K562 (cell line): ENCODE data around the gene VWA7. TPM values are rescaled to one million over a fixed set of nuclear protein-coding genes. Genes with fewer than 3 reads are reported as not detected.

ENCODE experiments used
- CCAR2 ChIP-seq: fragments of 200-400 bp; formaldehyde crosslinking; IDR thresholded peaks from 2 replicates; pipeline ENCODE4 v1.6.1; 2017; ENCODE audit warnings: mild to moderate bottlenecking, low read depth, low read length
- ERF ChIP-seq: fragments of 450-650 bp; formaldehyde crosslinking; IDR thresholded peaks from 2 replicates; pipeline ENCODE4 v1.4.0; 2020; ENCODE audit warnings: mild to moderate bottlenecking, mixed read lengths
- FOXA3 ChIP-seq, 2 experiments: fragments of 450-650 bp in 1 of 2; sonication (generic) in 1 of 2; formaldehyde crosslinking; IDR thresholded peaks in 1 of 2; conservative IDR thresholded peaks in 1 of 2; 2 replicates each; pipeline versions ENCODE4 v1.4.0 to v1.8.0; 2020 to 2022; ENCODE audit warnings: mild to moderate bottlenecking in 2 of 2, missing genetic modification reagents in 1 of 2
- NFYB ChIP-seq: IDR thresholded peaks from 2 replicates; pipeline ENCODE4 v1.6.1; 2011; ENCODE audit warnings: mild to moderate bottlenecking, moderate library complexity; ENCODE audit not compliant: insufficient read length; ENCODE audit errors: extremely low read depth
- PHF21A ChIP-seq: fragments of 450-650 bp; IDR thresholded peaks from 2 replicates; pipeline ENCODE4 v1.6.1; 2017; ENCODE audit warnings: low read depth, borderline replicate concordance
- POLR2B ChIP-seq: fragments of 450-650 bp; IDR thresholded peaks from 2 replicates; pipeline ENCODE4 v1.6.1; 2018; ENCODE audit warnings: low read depth; ENCODE audit not compliant: partially characterized antibody
- RBM25 ChIP-seq: fragments of 200-400 bp; formaldehyde crosslinking; IDR thresholded peaks from 2 replicates; pipeline ENCODE4 v1.6.1; 2018; ENCODE audit warnings: low read length, low read depth, moderate library complexity; ENCODE audit not compliant: severe bottlenecking
- SRSF1 ChIP-seq: fragments of 200-400 bp; formaldehyde crosslinking; IDR thresholded peaks from 2 replicates; pipeline ENCODE4 v1.6.1; 2017; ENCODE audit warnings: mild to moderate bottlenecking, low read depth, low read length, moderate library complexity
- ZC3H8 ChIP-seq: fragments of 450-650 bp; IDR thresholded peaks from 2 replicates; pipeline ENCODE4 v1.6.1; 2017
- ZEB2 ChIP-seq: fragments of 450-650 bp; IDR thresholded peaks from 2 replicates; pipeline ENCODE4 v1.6.1; 2016
- ZNF133 ChIP-seq: fragments of 250-450 bp; sonication (Bioruptor Pico); IDR thresholded peaks from 2 replicates; pipeline ENCODE4 v1.4.0; 2020; ENCODE audit warnings: mild to moderate bottlenecking
- ZSCAN29 ChIP-seq: fragments of 450-650 bp; IDR thresholded peaks from 2 replicates; pipeline ENCODE4 v1.6.1; 2017
- polyA plus RNA-seq, 8 experiments: library from polyadenylated mRNA; depleted of rRNA in 4 of 8; stranded (reverse) in 5 of 8; unstranded in 3 of 8; fragments of >200 nt; fragmentation: Nextera tagmentation in 2 of 8; fragmentation: Illumina TruSeq in 1 of 8; extraction: Ambion mirVana in 2 of 8; extraction: Trizol in 1 of 8; gene quantifications; 2 replicates each; pipeline versions ENCODE4 v1.2.1 to v1.2.3, GENCODE V29; 2011 to 2014; ENCODE audit warnings: inconsistent platforms in 1 of 8, missing spikeins in 1 of 8
- total RNA-seq, 7 experiments: library from RNA; depleted of rRNA in 6 of 7; stranded (reverse); fragments of >200 nt in 6 of 7; fragmentation: Illumina TruSeq in 2 of 7; extraction: Trizol in 2 of 7; gene quantifications; 2 replicates each; pipeline versions ENCODE4 v1.2.1 to v1.2.3, GENCODE V29; 2011 to 2021; ENCODE audit warnings: low replicate concordance in 1 of 7
- TF ChIP-seq, protein P1 (sequence below), 2 experiments: fragments of 450-650 bp; IDR thresholded peaks; 2 replicates each; pipeline ENCODE4 v1.6.1; 2016
- TF ChIP-seq, protein P2 (sequence below): sonication (generic); formaldehyde crosslinking; IDR thresholded peaks from 2 replicates; pipeline ENCODE4 v1.8.0; 2022; ENCODE audit warnings: missing genetic modification reagents, mild to moderate bottlenecking, borderline replicate concordance
- TF ChIP-seq, protein P3 (sequence below): fragments of 450-650 bp; IDR thresholded peaks from 2 replicates; pipeline ENCODE4 v1.6.1; 2017; ENCODE audit warnings: antibody characterized with exemption, mild to moderate bottlenecking
- TF ChIP-seq, protein P4 (sequence below): fragments of 250-450 bp; sonication (Bioruptor Pico); IDR thresholded peaks from 2 replicates; pipeline ENCODE4 v1.4.0; 2020
- TF ChIP-seq, protein P5 (sequence below): fragments of 250-450 bp; sonication (Bioruptor Pico); IDR thresholded peaks from 2 replicates; pipeline ENCODE4 v1.8.0; 2021; ENCODE audit warnings: moderate library complexity, mild to moderate bottlenecking, inconsistent platforms

The VWA7 gene
- total and polyA plus RNA-seq, 9 of the 15 experiments (the other 6 are each of a cell fraction or from before 2014, with no cell fraction given) = 0.18 to 2.9 (median 0.95) TPM

DNA sequence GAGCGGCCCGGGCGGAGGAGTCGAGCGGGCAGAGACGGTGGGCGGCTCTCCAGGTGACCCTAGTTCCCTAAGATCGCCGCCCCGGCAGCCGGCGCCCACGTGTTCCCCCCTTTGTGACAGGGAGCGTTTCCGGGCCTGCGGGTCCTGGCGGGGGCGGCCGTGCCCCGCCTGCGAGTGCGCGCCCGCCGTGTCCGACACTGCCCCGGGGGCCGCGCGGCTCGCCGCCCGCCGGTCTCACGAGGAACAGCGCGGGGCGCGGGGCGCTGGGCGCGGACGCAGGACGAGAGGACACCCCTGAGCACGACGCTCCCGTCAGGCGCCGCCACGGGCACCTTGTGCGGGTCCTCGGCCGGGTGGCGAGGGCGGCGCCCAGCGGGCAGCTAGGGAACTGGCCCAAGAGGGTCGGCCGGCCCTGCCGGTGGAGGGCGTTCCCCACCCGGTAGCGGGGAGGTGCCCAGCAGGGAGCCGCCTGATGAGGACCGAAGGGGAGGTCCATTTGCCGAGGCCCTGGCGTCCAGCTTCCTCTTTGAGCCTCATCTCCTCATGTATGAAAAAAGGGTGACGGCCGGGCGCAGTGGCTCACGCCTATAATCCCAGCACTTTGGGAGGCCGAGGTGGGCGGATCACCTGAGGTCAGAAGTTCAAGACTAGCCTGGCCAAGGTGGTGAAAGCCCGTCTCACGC lies 18.6 kb upstream of the VWA7 start, which contains the start of gene VARS1 (continued):
- TF ChIP-seq, protein P1, sequence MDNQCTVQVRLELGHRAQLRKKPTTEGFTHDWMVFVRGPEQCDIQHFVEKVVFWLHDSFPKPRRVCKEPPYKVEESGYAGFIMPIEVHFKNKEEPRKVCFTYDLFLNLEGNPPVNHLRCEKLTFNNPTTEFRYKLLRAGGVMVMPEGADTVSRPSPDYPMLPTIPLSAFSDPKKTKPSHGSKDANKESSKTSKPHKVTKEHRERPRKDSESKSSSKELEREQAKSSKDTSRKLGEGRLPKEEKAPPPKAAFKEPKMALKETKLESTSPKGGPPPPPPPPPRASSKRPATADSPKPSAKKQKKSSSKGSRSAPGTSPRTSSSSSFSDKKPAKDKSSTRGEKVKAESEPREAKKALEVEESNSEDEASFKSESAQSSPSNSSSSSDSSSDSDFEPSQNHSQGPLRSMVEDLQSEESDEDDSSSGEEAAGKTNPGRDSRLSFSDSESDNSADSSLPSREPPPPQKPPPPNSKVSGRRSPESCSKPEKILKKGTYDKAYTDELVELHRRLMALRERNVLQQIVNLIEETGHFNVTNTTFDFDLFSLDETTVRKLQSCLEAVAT (IDR thresholded peaks at IDR 0.05) = peak; percentile 72 to 80
- peak; percentile 68 for TF ChIP-seq POLR2B
- TF ChIP-seq ZNF133 (CRISPR knock-in tag) = no peak
- 0 out of 2 replicates have a peak, but pooled peaks have one; percentile 2 for TF ChIP-seq PHF21A
- TF ChIP-seq ZEB2 = peak; percentile 93
- TF ChIP-seq, protein P2, sequence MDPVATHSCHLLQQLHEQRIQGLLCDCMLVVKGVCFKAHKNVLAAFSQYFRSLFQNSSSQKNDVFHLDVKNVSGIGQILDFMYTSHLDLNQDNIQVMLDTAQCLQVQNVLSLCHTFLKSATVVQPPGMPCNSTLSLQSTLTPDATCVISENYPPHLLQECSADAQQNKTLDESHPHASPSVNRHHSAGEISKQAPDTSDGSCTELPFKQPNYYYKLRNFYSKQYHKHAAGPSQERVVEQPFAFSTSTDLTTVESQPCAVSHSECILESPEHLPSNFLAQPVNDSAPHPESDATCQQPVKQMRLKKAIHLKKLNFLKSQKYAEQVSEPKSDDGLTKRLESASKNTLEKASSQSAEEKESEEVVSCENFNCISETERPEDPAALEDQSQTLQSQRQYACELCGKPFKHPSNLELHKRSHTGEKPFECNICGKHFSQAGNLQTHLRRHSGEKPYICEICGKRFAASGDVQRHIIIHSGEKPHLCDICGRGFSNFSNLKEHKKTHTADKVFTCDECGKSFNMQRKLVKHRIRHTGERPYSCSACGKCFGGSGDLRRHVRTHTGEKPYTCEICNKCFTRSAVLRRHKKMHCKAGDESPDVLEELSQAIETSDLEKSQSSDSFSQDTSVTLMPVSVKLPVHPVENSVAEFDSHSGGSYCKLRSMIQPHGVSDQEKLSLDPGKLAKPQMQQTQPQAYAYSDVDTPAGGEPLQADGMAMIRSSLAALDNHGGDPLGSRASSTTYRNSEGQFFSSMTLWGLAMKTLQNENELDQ (CRISPR knock-in tag) = no peak
- TF ChIP-seq, protein P3, sequence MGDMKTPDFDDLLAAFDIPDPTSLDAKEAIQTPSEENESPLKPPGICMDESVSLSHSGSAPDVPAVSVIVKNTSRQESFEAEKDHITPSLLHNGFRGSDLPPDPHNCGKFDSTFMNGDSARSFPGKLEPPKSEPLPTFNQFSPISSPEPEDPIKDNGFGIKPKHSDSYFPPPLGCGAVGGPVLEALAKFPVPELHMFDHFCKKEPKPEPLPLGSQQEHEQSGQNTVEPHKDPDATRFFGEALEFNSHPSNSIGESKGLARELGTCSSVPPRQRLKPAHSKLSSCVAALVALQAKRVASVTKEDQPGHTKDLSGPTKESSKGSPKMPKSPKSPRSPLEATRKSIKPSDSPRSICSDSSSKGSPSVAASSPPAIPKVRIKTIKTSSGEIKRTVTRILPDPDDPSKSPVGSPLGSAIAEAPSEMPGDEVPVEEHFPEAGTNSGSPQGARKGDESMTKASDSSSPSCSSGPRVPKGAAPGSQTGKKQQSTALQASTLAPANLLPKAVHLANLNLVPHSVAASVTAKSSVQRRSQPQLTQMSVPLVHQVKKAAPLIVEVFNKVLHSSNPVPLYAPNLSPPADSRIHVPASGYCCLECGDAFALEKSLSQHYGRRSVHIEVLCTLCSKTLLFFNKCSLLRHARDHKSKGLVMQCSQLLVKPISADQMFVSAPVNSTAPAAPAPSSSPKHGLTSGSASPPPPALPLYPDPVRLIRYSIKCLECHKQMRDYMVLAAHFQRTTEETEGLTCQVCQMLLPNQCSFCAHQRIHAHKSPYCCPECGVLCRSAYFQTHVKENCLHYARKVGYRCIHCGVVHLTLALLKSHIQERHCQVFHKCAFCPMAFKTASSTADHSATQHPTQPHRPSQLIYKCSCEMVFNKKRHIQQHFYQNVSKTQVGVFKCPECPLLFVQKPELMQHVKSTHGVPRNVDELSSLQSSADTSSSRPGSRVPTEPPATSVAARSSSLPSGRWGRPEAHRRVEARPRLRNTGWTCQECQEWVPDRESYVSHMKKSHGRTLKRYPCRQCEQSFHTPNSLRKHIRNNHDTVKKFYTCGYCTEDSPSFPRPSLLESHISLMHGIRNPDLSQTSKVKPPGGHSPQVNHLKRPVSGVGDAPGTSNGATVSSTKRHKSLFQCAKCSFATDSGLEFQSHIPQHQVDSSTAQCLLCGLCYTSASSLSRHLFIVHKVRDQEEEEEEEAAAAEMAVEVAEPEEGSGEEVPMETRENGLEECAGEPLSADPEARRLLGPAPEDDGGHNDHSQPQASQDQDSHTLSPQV = peak; percentile 95
- peak; percentile 63 for TF ChIP-seq RBM25
- no peak for TF ChIP-seq CCAR2
- TF ChIP-seq, protein P4, sequence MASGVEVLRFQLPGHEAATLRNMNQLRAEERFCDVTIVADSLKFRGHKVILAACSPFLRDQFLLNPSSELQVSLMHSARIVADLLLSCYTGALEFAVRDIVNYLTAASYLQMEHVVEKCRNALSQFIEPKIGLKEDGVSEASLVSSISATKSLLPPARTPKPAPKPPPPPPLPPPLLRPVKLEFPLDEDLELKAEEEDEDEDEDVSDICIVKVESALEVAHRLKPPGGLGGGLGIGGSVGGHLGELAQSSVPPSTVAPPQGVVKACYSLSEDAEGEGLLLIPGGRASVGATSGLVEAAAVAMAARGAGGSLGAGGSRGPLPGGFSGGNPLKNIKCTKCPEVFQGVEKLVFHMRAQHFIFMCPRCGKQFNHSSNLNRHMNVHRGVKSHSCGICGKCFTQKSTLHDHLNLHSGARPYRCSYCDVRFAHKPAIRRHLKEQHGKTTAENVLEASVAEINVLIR (CRISPR knock-in tag) = 0 out of 2 replicates have a peak, but pooled peaks have one; percentile 27
- TF ChIP-seq, protein P5, sequence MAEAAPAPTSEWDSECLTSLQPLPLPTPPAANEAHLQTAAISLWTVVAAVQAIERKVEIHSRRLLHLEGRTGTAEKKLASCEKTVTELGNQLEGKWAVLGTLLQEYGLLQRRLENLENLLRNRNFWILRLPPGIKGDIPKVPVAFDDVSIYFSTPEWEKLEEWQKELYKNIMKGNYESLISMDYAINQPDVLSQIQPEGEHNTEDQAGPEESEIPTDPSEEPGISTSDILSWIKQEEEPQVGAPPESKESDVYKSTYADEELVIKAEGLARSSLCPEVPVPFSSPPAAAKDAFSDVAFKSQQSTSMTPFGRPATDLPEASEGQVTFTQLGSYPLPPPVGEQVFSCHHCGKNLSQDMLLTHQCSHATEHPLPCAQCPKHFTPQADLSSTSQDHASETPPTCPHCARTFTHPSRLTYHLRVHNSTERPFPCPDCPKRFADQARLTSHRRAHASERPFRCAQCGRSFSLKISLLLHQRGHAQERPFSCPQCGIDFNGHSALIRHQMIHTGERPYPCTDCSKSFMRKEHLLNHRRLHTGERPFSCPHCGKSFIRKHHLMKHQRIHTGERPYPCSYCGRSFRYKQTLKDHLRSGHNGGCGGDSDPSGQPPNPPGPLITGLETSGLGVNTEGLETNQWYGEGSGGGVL (CRISPR knock-in tag) = no peak
- TF ChIP-seq ZC3H8 = no peak
- no peak; a peak in 1 of 4 replicates for TF ChIP-seq FOXA3 (CRISPR knock-in tag; conservative IDR thresholded peaks at IDR 0.05 in 1 of 2, IDR thresholded peaks at IDR 0.05 in 1 of 2)
- TF ChIP-seq ERF (CRISPR knock-in tag) = peak; percentile 99
- TF ChIP-seq NFYB = peak; percentile 1
- no peak for TF ChIP-seq SRSF1
- TF ChIP-seq ZSCAN29 = peak; percentile 73; the same call in 1 of the 2 replicates
